Kidney epithelial cell (primary cell): ENCODE data around the gene GNA12. TPM values are rescaled to one million over a fixed set of nuclear protein-coding genes. Genes with fewer than 3 reads are reported as not detected.

Experiments
- DNase-seq: peaks from one replicate; pipeline ENCODE4 v3.0.0-alpha.2; 2010; ENCODE audit warnings: low read depth
- H3K27me3 ChIP-seq: 2 replicates; pipeline ENCODE4 v1.6.0; 2011; ENCODE audit warnings: low read length; ENCODE audit not compliant: control insufficient read depth, insufficient read depth
- H3K36me3 ChIP-seq: 2 replicates; pipeline ENCODE4 v1.5.1; 2011; ENCODE audit warnings: low read length; ENCODE audit not compliant: control insufficient read depth, insufficient read depth
- H3K4me3 ChIP-seq: 2 replicates; pipeline ENCODE4 v1.5.1; 2011; ENCODE audit warnings: low read depth, mild to moderate bottlenecking, control low read depth, low read length
- CTCF ChIP-seq: IDR thresholded peaks from 2 replicates; pipeline ENCODE4 v1.5.1; 2011; ENCODE audit warnings: mild to moderate bottlenecking, moderate library complexity, low read length, control low read depth, inconsistent platforms; ENCODE audit not compliant: insufficient read depth, poor library complexity, severe bottlenecking
- total RNA-seq: library from RNA; depleted of rRNA; stranded (reverse); fragments of >200 nt; gene quantifications from 2 replicates; pipeline ENCODE4 v1.2.3, GENCODE V29; 2015

GNA12 gene
- total RNA-seq, 1 donor from 2014 or later, result 40.7 TPM

GRCh38 chr7:2734751-2735571 is 109.1 kb downstream of the GNA12 start:
- no peaks in the 10 kb centered on the region for H3K27me3 ChIP-seq
- TF ChIP-seq CTCF, result no peak

GRCh38 chr7:2734084-2734686 is 109.9 kb downstream of the GNA12 start:
- H3K4me3 ChIP-seq, result no peak overlapping the region
- no peak for DNase-seq
- peaks cover 3% of the 10 kb centered on the region for H3K36me3 ChIP-seq
- no peak for TF ChIP-seq CTCF
- H3K27me3 ChIP-seq, result no peaks in the 10 kb centered on the region

More at GRCh38 chr7:2734751-2735571, 109.1 kb downstream of the GNA12 start:
- no peak overlapping the region for H3K4me3 ChIP-seq
- peaks cover 3% of the 10 kb centered on the region for H3K36me3 ChIP-seq
- no peak for DNase-seq

- Histone ChIP-seq H3K4me3 (no peak overlapping the region), H3K27me3 (no peaks in the 10 kb centered on the region), H3K36me3 (peaks cover 3% of the 10 kb centered on the region)
- TF ChIP-seq CTCF, result no peak
- no peak for DNase-seq
Observed at GRCh38 chr7:2732959-2733584, 111.0 kb downstream of the GNA12 start.

- H3K36me3 ChIP-seq, result peaks cover 3% of the 10 kb centered on the region
- no peak overlapping the region for H3K4me3 ChIP-seq
- no peak for TF ChIP-seq CTCF
- no peaks in the 10 kb centered on the region for H3K27me3 ChIP-seq
- no peak for DNase-seq
Observed at GRCh38 chr7:2732388-2732787, 111.7 kb downstream of the GNA12 start.

GRCh38 chr7:2730846-2731770 is 113.0 kb downstream of the GNA12 start:
- no peaks in the 10 kb centered on the region for H3K27me3 ChIP-seq
- H3K4me3 ChIP-seq, result no peak overlapping the region
- peaks cover 3% of the 10 kb centered on the region for H3K36me3 ChIP-seq
- TF ChIP-seq CTCF, result no peak
- no peak for DNase-seq
